Activated gamma-delta T cell (primary cell): ENCODE results near the gene OR52N5.

Source experiments
- DNase-seq: peaks from one replicate; lab custom pipeline; 2025; lab: John Stamatoyannopoulos, UW
- total RNA-seq, 2 donors: gene quantifications; one replicate each; lab custom pipeline; 2026; lab: John Stamatoyannopoulos, UW

Gene OR52N5
- 0 reads per million in 2 donors for total RNA-seq

- DNase-seq, result no peak
Measured at GRCh38 chr11:5783255-5783654, at the start of gene OR52N5. Gene OR52N5 (minus strand): TSS chr11:5783355. CDS start chr11:5778634, 4,721 bp downstream.

GRCh38 chr11:5831196-5831829 lies 48.2 kb upstream of the OR52N5 start:
- no peak for DNase-seq

DNA sequence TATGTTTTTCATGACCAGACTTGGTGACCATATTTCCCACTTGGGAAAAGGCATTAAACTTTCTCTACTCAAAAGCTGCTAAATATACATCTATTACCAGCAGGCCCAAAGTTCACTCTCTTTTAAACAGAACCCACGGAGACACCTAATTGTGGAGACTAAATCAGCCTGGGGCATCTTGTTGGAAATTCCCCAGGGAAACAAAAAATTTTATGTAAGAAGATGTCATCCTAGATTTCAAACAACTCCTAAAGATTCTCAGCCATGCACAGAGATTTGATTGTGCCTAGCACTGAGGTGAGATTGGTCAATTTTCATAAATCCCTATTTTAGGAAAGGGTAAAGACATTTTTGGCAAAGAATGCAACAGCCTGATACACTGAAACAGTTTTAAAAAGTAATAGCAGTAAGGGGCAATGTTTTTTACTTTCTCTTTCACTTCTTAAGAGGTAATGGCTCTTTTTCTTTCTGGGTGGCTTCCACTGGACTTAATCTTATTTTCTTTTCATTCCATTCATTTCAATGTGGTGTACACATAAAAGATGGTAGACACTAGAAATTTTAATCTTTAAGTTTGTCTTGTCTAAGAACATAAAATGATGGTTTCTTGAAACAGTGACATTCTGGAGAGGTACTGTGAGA lies 35.2 kb upstream of the OR52N5 start:
- no peak for DNase-seq

- DNase-seq, result no peak
Measured at GRCh38 chr11:5815534-5815933, 32.4 kb upstream of the OR52N5 start.

DNA sequence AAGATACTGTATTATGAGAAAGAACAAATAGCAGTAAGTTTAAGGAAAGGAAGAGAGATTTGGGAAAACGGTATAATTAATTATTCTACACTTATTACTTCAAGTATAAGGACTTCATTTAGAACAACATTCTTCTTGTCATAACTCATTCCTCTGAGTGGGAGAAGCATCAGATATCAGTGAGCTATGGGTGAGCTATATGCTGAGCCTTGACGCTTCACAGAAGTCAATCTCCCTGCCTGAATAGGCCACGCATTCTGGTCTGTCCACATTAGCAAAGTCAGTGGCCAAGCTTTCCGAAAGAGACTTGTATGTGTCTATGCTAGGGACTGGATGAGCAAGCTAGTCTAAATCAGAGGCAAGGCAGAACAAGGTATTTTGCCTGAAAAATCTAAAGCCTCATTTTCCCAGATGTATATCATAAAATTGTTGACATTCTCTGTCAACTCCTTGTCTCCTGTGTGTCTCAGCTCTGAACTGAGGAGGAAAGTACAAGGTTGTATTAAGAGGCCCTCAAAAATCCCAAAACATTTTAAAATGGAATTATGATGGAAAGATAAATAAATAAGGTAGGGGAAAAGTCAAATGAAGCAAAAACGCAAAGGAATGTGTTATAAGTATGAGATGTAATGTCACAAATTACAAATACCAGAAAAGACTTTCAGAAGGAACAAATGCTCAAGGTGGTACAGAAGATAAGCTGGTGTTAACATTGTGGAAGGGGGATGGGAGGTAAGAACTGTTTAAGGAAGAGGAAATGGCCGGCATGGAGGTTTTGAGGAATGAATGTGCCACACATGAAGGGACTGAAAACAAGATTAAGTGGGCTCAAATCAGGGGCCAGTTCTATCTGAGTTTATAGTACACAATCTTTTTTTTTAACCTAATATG lies 27.0 kb upstream of the OR52N5 start:
- no peak for DNase-seq

GRCh38 chr11:5809122-5809519 lies 26.0 kb upstream of the OR52N5 start:
- DNase-seq, result no peak

DNA sequence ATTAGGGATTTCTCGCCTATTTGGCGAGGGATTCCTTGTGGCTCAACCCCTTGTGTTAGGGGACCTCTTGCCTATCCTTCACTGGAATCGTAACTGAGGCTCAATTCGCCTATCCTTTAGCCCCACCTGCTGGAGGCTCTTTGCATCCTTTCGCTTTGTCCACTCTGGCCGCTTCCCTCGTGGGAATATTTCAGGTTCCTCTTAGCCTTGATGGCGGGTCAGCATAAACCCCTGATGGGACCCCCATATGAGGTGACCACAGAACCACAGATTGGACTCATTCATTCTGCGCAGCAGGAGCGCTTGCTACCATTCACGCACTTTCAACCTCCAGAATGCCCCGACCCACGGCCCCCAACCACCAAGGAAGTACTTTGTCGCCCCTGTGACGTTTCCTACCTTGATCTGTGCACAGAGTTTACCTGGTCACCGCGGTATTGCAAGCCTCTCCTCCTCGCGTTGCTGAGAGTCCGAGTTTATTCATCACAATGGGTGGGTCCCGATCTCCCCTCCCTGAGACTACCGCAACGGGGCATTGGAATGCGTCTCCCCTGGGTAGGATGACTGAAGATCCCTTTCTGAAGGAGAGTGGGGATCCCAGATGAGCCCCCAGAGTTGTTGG lies 25.5 kb upstream of the OR52N5 start, which contains the start of gene OR52N2:
Gene OR52N2 (plus strand): TSS at position 425 of the 622 bp plus-strand sequence. CDS start 11,412 bp downstream, outside the sequence.
- DNase-seq, result no peak

- DNase-seq, result no peak
Measured at GRCh38 chr11:5807580-5807979, 24.4 kb upstream of the OR52N5 start.

DNA sequence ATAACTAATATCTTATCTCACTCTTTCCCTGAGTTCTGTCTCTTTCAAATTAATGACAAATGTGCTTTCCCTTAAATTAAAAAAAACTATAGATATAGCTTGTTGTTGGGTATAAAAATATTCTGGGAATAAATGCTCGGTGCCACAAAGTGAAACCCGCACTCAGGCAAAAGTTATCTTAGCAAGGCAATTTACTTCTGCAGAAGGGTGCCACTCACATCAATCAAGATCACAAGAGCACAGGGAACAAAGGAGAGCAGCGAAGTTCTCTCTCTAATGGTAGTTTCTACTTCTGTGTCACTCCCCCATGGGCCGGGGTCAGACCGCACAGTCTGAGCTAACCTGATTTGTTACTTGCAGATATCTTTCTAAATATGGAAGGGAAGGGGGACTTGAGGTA lies 20.8 kb upstream of the OR52N5 start:
- DNase-seq, result no peak

DNA sequence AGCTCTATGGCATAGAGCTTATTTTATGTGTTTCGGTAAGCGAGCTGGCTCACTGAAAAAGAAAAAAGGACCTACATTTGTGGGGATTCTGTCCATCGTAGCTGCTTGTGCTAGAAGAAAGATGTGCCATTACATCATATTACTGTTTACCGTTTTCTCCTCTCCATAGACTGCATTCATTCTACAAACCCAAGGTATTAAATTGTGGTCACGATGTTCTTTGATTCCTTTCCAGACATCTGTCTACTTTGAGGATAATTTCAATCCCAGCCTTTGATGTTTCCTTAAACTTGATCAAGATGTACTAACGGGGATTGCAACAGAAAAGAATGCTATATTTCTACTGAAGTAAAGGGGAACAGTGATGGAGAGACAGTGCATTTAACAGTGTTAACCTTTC lies 13.4 kb upstream of the OR52N5 start:
- no peak for DNase-seq

DNA sequence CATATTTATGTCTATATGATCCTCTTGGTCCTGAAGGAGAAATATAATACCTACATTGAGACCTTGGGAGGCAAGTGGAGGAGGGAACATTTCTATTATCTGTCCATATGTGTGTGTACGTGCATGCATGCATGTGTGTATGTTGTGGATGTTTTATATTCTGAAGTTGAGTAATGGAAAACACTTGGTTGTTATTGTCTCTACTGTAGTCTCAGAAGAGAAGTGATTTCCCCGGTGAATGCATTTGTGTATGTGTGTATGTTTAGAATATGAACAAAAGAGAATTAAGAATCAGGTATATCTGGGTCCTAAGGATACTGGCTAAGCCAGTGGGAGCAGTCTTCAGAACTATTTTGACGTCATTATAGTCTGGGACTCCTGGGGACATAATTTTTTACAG lies 8.0 kb upstream of the OR52N5 start, which contains the start of gene OR52N1:
Gene OR52N1 (minus strand): TSS at position 101 of the 400 bp plus-strand sequence. CDS start 2,449 bp downstream, outside the sequence.
- no peak for DNase-seq

GRCh38 chr11:5767056-5767455 lies 16.1 kb downstream of the OR52N5 start:
- DNase-seq, result no peak

DNA sequence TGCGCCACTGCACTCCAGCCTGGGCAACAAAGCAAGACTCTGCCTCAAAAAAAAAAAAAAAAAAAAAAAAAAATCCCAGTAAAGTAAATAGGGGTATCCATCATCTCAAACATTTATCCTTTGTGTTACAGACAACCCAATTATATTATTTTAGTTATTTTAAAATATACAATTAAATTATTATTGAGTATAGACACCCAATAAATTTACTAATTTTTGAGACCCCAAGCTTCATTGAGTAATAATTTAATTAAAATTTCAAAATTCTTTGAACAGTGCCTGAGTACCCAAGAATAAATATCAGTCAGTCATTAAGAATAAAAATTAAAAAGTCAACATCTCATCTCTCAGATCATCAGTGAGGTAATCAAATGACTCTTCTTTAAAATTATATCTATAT lies 29.2 kb downstream of the OR52N5 start, which contains the start of gene OR52N4:
Gene OR52N4 (plus strand): TSS at position 301 of the 400 bp plus-strand sequence. CDS start 498 bp downstream, outside the sequence.
- no peak for DNase-seq

DNA sequence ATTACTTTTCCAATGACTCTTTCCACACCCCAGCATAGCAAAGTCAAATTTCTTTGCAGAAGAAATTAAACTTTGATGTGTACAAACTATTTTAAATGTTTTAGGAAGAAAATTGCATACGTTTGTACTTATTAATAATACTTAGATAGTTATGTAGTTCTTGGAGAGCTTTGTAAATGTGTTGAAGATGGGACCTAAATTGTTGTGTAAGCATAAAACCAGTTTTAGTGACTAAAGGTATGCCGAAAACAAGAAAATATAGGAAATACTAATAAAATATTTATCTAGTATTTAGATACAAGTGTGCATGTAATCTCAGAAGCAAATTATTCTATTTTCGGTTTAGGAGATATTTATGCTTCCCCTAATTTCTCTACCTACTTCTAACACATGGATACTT lies 33.3 kb downstream of the OR52N5 start:
- no peak for DNase-seq

GRCh38 chr11:5746614-5747013 lies 36.5 kb downstream of the OR52N5 start:
- DNase-seq, result no peak

DNA sequence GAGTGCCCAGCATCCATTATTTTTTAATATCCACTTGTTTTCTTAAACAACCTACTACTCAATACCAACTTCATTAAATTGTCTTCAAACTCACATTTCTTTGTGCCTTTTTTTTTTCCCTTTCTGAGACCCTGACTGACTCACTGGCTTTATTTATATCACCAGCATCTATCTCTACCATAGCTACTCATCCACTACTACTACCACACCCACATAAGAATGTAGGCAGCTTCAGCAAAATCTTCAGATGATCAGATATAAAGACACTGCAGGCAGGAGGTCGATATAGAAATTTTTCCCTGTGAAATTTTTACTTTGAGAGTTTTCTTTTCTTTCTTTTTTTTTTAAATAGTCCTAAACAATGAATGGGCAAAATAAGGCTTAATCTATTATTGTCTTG lies 44.7 kb downstream of the OR52N5 start:
- DNase-seq, result no peak

DNA sequence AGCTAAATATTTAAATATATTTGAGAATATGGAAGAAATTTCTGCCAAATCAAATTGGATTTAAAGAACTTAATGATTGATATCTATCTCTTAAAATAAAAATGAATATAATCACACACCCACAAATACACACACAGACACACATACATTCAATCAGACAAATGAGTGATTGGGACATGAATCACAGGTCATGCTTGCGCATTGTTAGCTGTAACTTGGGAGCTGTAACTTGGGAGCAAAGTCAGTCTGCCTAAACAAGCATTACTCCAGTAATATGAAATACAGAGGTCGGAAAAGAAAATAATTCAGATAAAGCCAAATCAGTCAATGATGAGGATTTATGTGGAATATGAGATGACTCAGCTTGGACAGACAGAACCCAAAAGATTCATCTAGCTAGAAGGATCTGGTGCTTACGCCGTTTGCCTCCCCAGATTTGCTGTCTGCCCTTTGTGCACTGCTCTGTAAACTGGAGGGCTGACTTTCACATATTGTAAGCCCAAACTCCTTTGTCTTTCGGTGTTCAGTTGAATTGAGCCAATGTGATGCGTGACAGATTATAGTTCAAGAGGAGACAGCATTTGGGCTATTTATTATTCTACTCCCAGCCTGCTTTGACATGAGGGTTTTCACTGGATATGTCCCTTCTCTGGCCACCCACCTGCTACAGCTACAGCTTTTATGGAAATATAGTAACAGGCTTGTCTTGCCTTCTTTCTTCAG lies 45.3 kb downstream of the OR52N5 start:
- DNase-seq, result no peak

DNA sequence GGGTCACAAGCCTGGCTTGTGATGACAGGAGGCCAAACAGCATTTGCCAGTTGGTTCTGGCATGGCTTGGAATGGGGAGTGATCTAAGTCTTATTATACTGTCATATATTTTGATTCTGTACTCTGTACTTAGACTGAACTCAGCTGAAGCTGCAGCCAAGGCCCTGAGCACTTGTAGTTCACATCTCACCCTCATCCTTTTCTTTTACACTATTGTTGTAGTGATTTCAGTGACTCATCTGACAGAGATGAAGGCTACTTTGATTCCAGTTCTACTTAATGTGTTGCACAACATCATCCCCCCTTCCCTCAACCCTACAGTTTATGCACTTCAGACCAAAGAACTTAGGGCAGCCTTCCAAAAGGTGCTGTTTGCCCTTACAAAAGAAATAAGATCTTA lies 46.1 kb downstream of the OR52N5 start:
- DNase-seq, result no peak

DNA sequence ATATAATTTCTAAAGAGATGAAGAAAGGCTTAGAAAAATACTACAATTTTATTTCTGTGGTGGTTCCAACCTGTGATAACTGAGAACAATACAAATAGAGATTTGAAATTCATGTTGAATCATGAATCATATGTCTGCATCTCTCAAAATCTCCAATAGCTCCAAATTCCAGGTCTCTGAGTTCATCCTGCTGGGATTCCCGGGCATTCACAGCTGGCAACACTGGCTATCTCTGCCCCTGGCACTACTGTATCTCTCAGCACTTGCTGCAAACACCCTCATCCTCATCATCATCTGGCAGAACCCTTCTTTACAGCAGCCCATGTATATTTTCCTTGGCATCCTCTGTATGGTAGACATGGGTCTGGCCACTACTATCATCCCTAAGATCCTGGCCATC lies 46.8 kb downstream of the OR52N5 start, which contains the start of gene OR56B1:
Gene OR56B1 (plus strand): TSS at position 53 of the 400 bp plus-strand sequence. CDS start 69 bp downstream, at position 122.
- DNase-seq, result no peak

GRCh38 chr11:5727691-5728090 lies 55.5 kb downstream of the OR52N5 start:
- DNase-seq, result no peak

DNA sequence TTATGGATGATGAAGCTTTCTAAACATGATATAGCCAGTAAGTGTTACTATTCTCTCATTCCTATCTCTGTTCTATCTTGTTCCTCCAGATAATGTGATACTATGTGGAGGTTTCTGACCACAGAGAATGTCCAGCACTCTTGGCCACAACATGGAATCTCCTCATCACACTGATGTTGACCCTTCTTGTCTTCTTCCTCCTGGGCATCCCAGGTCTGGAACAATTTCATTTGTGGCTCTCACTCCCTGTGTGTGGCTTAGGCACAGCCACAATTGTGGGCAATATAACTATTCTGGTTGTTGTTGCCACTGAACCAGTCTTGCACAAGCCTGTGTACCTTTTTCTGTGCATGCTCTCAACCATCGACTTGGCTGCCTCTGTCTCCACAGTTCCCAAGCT lies 56.8 kb downstream of the OR52N5 start:
- no peak for DNase-seq
